Activated T-cell treated with anti-CD3 and anti-CD28 coated beads for 1 hour (primary cell): ENCODE results near the gene STK33.

Experiments
- DNase-seq: peaks from one replicate; pipeline ENCODE4 v3.0.0-alpha.2; 2020; ENCODE audit warnings: low read depth

STK33 gene

GRCh38 chr11:8426076-8426475 is 168.0 kb downstream of the STK33 start:
- DNase-seq: no peak

- DNase-seq: no peak
Observed at GRCh38 chr11:8415195-8415594, 178.8 kb downstream of the STK33 start.

- no peak for DNase-seq
Observed at GRCh38 chr11:8408151-8408941, 185.7 kb downstream of the STK33 start.

GRCh38 chr11:8403310-8403709 is 190.7 kb downstream of the STK33 start:
- DNase-seq: no peak

GRCh38 chr11:8392886-8393285 is 201.1 kb downstream of the STK33 start:
- DNase-seq: no peak

- no peak for DNase-seq
Observed at GRCh38 chr11:8392166-8392565, 201.9 kb downstream of the STK33 start.

- no peak for DNase-seq
Observed at GRCh38 chr11:8390851-8391612, 203.0 kb downstream of the STK33 start.

GRCh38 chr11:8389029-8389996 is 204.7 kb downstream of the STK33 start:
- no peak for DNase-seq

GRCh38 chr11:8387693-8388092 is 206.3 kb downstream of the STK33 start:
- no peak for DNase-seq

GRCh38 chr11:8387141-8387540 is 206.9 kb downstream of the STK33 start:
- DNase-seq: no peak

- no peak for DNase-seq
Observed at GRCh38 chr11:8386134-8386864, 207.7 kb downstream of the STK33 start.

GRCh38 chr11:8384199-8384821 is 209.7 kb downstream of the STK33 start:
- DNase-seq: no peak

- no peak for DNase-seq
Observed at GRCh38 chr11:8383627-8384026, 210.4 kb downstream of the STK33 start.

- no peak for DNase-seq
Observed at GRCh38 chr11:8383227-8383626, 210.8 kb downstream of the STK33 start.

- DNase-seq: no peak
Observed at GRCh38 chr11:8382436-8383053, 211.5 kb downstream of the STK33 start.

- DNase-seq: no peak
Observed at GRCh38 chr11:8381871-8382396, 212.1 kb downstream of the STK33 start.

- no peak for DNase-seq
Observed at GRCh38 chr11:8381343-8381742, 212.7 kb downstream of the STK33 start.

- no peak for DNase-seq
Observed at GRCh38 chr11:8375932-8376331, 218.1 kb downstream of the STK33 start.

GRCh38 chr11:8375460-8375859 is 218.6 kb downstream of the STK33 start:
- DNase-seq: no peak

GRCh38 chr11:8374716-8375115 is 219.3 kb downstream of the STK33 start:
- DNase-seq: no peak
